ENCODE results near the gene RSRC1. TPM values are rescaled to one million over a fixed set of nuclear protein-coding genes. Genes with fewer than 3 reads are reported as not detected.

The RSRC1 gene
- total and polyA plus RNA-seq, 3 donors from 2014 or later: 12.6 to 53.3 (median 43.8) TPM

DNA sequence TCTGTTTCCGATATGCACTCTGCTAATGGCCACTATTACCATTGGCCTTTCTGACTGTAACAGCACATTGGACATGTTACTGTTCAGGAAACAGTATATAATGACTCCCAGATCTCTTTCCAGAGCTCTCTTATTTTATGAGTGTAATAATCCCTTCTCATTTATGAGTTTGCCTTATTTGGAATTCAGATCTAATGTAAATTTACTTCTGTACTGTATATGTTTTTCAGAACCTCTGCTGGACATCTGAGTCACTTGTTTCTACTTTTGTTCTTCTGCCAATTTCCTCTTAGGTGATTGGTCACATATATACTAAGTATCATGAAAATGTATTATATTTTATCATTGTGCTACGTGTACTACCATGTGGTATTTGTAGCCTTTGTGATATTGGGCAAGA lies 30.5 kb downstream of the RSRC1 start:
- no peak for TF ChIP-seq POLR2A (IDR thresholded peaks at IDR 0.05)
- TF ChIP-seq, protein P1, sequence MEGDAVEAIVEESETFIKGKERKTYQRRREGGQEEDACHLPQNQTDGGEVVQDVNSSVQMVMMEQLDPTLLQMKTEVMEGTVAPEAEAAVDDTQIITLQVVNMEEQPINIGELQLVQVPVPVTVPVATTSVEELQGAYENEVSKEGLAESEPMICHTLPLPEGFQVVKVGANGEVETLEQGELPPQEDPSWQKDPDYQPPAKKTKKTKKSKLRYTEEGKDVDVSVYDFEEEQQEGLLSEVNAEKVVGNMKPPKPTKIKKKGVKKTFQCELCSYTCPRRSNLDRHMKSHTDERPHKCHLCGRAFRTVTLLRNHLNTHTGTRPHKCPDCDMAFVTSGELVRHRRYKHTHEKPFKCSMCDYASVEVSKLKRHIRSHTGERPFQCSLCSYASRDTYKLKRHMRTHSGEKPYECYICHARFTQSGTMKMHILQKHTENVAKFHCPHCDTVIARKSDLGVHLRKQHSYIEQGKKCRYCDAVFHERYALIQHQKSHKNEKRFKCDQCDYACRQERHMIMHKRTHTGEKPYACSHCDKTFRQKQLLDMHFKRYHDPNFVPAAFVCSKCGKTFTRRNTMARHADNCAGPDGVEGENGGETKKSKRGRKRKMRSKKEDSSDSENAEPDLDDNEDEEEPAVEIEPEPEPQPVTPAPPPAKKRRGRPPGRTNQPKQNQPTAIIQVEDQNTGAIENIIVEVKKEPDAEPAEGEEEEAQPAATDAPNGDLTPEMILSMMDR (IDR thresholded peaks at IDR 0.05): no peak
- no peak for DNase-seq
- intact Hi-C loops (cut with DNase I; ENCODE audit: low total_unique reads): no loop called here
- H3K36me3 ChIP-seq (ENCODE audit: low read depth, missing control alignments): no peaks in the 10 kb centered on the region
- no peaks in the 10 kb centered on the region for H3K4me1 ChIP-seq
- H3K9me3 ChIP-seq: no peaks in the 10 kb centered on the region
- WGBS, 2 donors: 74 to 78% methylated on average over 2 of the region's 2 CpGs
- no peak overlapping the region for H3K4me3 ChIP-seq
- no peak overlapping the region for H3K27ac ChIP-seq
- H3K27me3 ChIP-seq: no peaks in the 10 kb centered on the region

DNA sequence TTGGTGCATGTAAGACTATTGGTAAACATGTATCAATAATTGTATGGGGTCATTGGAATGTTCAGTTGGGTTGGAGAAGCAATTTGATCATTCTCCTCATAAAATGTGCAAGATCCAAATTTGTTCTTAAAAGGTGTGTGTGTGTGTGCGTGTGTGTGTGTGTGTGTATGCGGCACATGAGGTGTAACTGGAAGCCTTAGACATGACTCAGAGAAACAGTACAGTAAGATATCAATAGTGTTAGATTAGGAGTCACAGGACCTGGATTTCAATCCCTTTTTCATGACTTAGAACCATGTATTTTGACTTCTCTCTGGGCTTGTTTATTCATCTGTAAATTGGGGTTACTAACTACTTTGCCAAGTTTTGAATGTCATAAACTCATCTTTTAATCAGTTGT lies 38.3 kb downstream of the RSRC1 start:
- Histone ChIP-seq H3K9me3 (no peaks in the 10 kb centered on the region), H3K36me3 (ENCODE audit: low read depth, missing control alignments) (no peaks in the 10 kb centered on the region), H3K4me1 (no peaks in the 10 kb centered on the region), H3K4me3 (no peak overlapping the region), H3K27me3 (no peaks in the 10 kb centered on the region), H3K27ac (no peak overlapping the region)
- no peak for DNase-seq
- intact Hi-C loops (cut with DNase I; ENCODE audit: low total_unique reads): no loop called here
- 60 to 80% methylated on average over 2 of the region's 2 CpGs for WGBS, 2 donors
- TF ChIP-seq POLR2A (IDR thresholded peaks at IDR 0.05): no peak
- TF ChIP-seq, protein P1 (IDR thresholded peaks at IDR 0.05): no peak

DNA sequence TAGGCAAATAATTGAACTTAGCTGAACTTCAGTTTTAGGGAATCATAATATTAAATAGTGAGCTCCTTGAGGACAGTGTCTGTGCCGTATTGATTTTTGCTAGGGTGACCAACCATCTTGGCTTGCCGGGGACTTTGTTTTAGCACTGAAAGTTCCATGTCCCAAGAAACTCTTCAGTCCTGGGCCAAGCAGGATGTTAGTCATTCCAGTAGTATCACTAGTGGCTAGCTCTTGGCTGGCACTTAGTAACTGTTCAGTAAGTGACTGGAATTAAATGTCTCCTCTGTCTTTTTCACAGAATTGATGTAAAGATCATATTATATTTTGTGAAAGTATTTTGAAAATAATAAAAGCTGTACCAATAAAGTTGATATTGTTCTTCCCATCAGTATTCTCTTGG lies 42.3 kb downstream of the RSRC1 start:
- H3K4me1 ChIP-seq: no peaks in the 10 kb centered on the region
- no peak for DNase-seq
- H3K36me3 ChIP-seq (ENCODE audit: low read depth, missing control alignments): no peaks in the 10 kb centered on the region
- no peaks in the 10 kb centered on the region for H3K9me3 ChIP-seq
- no peaks in the 10 kb centered on the region for H3K27me3 ChIP-seq
- no peak overlapping the region for H3K27ac ChIP-seq
- TF ChIP-seq, protein P1 (IDR thresholded peaks at IDR 0.05): no peak
- no peak for TF ChIP-seq POLR2A (IDR thresholded peaks at IDR 0.05)
- H3K4me3 ChIP-seq: no peak overlapping the region
- intact Hi-C loops (cut with DNase I; ENCODE audit: low total_unique reads): no loop called here
- 83 to 89% methylated on average over 2 of the region's 2 CpGs for WGBS, 2 donors

DNA sequence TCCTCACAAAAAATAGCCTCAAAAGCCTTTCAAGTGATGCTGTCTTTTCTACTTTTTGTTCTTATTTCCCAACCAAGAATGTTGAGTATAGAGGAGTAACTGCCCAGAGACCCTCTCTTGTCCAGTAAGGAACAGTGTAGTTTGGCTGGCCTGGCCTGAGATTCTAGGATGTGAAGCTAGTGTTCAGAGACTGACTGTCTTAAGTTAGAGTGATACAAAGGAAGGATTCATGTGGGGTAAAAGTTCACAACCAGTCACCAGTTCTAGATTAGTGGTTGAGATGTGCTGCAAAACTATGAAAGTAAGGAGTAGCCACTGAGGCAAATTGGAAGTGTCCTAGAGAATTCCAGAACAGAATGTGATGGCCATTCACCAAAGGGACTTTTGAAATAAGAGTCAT lies 49.1 kb downstream of the RSRC1 start:
- H3K36me3 ChIP-seq (ENCODE audit: low read depth, missing control alignments): no peaks in the 10 kb centered on the region
- no peaks in the 10 kb centered on the region for H3K4me1 ChIP-seq
- no peak overlapping the region for H3K27ac ChIP-seq
- DNase-seq: no peak
- intact Hi-C loops (cut with DNase I; ENCODE audit: low total_unique reads): no loop called here
- H3K9me3 ChIP-seq: no peaks in the 10 kb centered on the region
- H3K4me3 ChIP-seq: no peak overlapping the region
- TF ChIP-seq, protein P1 (IDR thresholded peaks at IDR 0.05): no peak
- no peak for TF ChIP-seq POLR2A (IDR thresholded peaks at IDR 0.05)
- H3K27me3 ChIP-seq: no peaks in the 10 kb centered on the region

DNA sequence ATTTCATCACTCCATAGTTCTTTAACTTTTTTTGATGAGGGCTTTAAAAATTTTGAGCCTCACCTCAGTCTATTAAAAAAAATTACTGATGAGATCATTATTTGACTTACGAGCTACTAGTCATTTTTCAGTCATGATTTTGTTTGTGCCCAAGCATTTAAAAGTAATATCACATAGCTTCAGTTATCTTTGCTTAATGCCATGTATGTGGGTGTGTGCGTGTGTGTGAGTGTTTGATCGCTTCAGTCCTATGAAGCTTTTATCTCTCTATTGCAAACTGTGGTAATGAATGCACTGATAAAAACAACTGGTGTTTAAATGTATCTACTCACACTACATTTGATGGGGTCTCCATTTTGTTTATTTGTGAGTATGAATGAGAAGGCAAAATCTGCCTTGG lies 49.8 kb downstream of the RSRC1 start:
- no peaks in the 10 kb centered on the region for H3K27me3 ChIP-seq
- H3K36me3 ChIP-seq (ENCODE audit: low read depth, missing control alignments): no peaks in the 10 kb centered on the region
- intact Hi-C loops (cut with DNase I; ENCODE audit: low total_unique reads): no loop called here
- no peak for DNase-seq
- WGBS, 2 donors: 80 to 93% methylated on average over 3 of the region's 3 CpGs
- TF ChIP-seq, protein P1 (IDR thresholded peaks at IDR 0.05): no peak
- no peak for TF ChIP-seq POLR2A (IDR thresholded peaks at IDR 0.05)
- H3K9me3 ChIP-seq: no peaks in the 10 kb centered on the region
- no peak overlapping the region for H3K27ac ChIP-seq
- no peaks in the 10 kb centered on the region for H3K4me1 ChIP-seq
- H3K4me3 ChIP-seq: no peak overlapping the region
